Stimulated activated CD8-positive, alpha-beta memory T cell treated with anti-CD3 and anti-CD28 coated beads, Interleukin-7, amount 100 ng/mL, for 1 hour (primary cell): ENCODE results near the gene PRDX2.
A peak's percentile ranks its signal among the peaks of the same experiment; 100 is the strongest.
"Not testable (repeated sequence)": the region's sequence is repeated elsewhere in the genome, so short reads cannot be mapped to it uniquely, and the experiment has no call there.

Experiments used
- DNase-seq, 2 donors: peaks; one replicate each; pipeline ENCODE4 v3.0.0-alpha.2; 2020; ENCODE audit warnings: low read depth in 2 of 2

The PRDX2 gene

DNA sequence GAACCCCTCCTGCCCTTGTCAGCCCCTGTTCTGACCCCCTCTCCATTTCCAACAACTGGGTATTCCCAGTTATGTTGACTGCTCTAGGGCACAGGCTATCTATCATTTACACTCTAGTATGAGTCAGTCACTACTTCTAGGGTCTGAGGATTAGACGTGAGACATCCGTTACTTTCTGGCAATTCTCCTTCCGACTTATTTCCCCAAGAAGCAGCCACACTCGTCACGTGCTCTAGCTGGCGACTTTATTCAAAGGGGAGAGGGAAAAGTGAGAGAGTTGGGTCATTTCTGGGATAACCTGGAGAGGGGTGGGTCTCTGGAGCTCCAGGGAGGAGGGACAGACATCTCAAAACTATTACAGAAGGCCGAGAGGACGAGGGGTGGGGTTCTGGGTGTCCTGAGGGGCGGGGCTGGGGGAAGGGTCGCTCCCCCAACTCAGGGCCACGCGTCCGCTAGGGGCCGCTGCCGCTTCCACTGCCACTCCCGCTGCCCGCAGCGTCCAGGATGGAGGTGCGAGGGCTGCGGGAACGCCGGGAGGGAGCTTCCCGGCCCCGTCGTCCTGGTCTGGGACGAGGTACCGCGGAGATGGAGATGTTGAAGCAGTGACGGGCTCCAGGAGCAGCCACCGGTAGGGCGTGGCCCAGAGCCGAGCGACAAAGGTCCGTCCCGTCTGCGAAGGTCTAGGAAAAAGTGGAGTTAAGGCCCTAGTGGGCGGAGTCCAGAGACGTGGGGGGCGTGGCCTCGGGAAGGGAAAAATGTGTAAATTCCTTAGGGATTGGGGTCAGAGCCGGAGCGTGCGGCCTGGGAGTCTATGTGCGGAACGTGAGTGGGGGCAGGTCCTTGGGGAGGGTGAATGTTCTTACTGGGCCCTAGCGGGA is 23.9 kb upstream of the PRDX2 start:
- no peak for DNase-seq

DNA sequence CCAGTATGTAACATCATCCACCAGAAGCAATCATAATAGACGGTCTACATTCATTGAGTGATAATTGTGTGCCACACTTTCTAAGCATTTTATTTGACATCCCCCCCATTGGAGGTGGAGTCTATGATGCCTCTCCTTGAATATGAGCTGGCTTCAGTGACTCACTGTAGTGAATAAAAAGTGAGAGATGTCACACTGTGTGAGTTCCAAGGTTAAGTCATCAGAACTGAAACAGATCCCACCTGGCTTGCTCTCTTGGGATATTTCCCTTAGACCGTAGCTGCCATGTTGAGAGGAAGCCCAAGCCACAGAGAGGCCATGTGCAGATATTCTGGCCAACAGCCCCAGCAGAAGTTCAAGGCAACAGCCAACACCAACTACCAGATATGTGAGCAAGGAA is 20.2 kb upstream of the PRDX2 start:
- no peak for DNase-seq

- not testable (repeated sequence) for DNase-seq
These were observed 16.2 kb upstream of the PRDX2 start for GRCh38 chr19:12817810-12818209.

DNA sequence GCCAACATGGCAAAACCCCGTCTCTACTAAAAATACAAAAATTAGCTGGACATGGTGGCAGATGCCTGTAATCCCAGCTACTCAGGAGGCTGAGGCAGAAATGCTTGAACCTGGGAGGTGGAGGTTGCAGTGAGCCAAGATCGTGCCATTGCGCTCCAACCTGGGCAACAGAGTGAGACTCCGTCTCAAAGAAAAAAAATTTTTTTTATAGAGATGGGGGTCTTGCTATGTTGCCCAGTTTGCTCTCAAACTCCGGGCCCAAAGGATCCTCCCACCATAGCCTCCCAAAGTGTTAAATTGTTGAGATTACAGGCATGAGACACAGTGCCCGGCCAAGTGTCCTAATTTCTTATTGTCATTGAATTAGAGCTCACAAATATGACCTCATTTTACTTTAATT is 15.6 kb upstream of the PRDX2 start:
- not testable (repeated sequence) for DNase-seq

DNA sequence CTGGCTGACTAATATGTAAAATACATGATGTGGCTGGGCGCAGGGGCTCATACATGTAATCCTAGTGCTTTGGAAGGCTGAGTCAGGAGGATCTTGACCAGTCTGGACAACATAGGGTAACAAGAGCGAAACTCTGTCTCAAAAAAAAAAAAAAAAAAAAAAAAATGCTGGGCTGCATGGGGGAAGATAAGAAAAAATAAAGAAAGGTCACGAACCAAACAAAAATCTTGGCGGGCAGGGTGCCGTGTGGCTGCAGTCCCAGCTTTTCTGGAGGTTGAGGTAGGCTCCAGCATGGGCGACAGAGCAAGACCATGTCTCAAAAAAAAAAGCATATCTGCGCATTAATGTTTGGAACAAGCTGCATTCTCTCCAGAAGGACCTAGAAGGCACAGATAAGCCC is 13.5 kb upstream of the PRDX2 start:
- DNase-seq: no peak

GRCh38 chr19:12806242-12807081 is 4.9 kb upstream of the PRDX2 start, which contains the start of gene RNASEH2A:
Gene RNASEH2A, plus strand, starts transcription at chr19:12806584. Its CDS starts 90 bp downstream, at chr19:12806674.
- DNase-seq: peak; percentile 70 to 72

GRCh38 chr19:12804051-12804450 is 2.5 kb upstream of the PRDX2 start:
- DNase-seq: no peak

- no peak for DNase-seq
These were observed 887 bp upstream of the PRDX2 start for GRCh38 chr19:12802267-12803106.

DNA sequence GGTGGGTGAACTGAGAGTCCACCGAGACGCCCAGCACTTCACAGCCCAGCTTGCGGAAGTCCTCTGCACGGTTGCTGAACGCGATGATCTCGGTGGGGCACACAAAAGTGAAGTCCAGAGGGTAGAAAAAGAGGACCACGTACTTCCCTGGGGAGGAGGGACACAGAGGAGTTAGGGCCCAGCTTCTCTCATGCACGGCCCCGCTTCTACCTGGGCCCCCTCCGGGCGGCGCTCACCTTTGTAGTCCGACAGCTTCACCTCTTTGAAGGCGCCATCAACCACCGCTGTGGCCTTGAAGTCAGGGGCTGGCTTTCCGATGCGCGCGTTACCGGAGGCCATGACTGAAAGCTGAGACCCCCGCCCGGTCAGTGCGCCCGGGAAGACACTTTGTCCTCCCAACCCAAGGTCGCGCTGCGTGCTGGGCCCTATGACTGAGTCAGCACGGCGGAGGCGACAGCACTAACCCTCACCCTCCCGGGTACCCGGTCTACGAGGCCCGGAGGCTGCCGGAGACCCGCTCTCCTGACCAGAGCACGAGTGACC is 606 bp downstream of the PRDX2 start:
- no peak for DNase-seq

- DNase-seq: no peak
These were observed 1.2 kb downstream of the PRDX2 start for GRCh38 chr19:12800466-12800770.

GRCh38 chr19:12799742-12800465 is 1.7 kb downstream of the PRDX2 start:
- no peak for DNase-seq

DNA sequence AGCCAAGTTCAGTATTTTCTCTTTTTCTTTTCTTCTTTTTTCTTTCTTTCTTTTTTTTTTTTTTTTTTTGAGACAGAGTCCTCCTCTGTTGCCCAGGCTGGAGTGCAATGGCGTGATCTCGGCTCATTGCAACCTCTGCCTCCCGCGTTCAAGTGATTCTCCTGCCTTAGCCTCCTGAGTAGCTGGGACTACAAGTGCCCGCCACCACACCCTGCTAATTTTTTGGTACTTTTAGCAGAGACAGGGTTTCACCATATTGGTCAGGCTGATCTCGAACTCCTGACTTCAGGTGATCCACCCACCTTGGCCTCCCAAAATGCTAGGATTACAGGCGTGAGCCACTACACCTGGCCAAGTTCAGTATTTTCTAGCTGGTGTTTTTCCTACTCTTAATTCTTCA is 4.0 kb downstream of the PRDX2 start:
- DNase-seq: not testable (repeated sequence)

- DNase-seq: no peak
These were observed 4.4 kb downstream of the PRDX2 start for GRCh38 chr19:12797141-12797587.

- DNase-seq: peak in 1 of 2 donors; percentile 58
These were observed 5.2 kb downstream of the PRDX2 start for GRCh38 chr19:12796146-12797071.

DNA sequence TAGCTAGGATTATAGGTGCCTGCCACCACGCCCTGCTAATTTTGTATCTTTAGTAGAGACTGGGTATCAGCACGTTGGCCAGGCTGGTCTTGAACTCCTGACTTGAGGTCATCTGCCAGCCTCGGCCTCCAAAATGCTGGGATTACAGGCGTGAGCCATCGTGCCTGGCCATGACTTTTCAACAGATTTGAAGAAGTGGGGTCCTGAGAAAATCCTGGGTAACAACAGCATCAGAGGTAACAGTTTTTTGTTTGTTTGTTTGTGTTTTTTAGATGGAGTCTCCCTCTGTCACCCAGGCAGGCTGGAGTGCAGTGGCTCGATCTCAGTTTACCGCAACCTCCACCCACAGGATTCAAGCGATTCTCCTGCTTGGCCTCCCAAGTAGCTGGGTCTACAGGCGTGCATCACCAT is 6.6 kb downstream of the PRDX2 start:
- DNase-seq: no peak

GRCh38 chr19:12794196-12794941 is 7.2 kb downstream of the PRDX2 start:
- no peak for DNase-seq

GRCh38 chr19:12793290-12794195 is 8.1 kb downstream of the PRDX2 start:
- peak; percentile 85 to 91 for DNase-seq

DNA sequence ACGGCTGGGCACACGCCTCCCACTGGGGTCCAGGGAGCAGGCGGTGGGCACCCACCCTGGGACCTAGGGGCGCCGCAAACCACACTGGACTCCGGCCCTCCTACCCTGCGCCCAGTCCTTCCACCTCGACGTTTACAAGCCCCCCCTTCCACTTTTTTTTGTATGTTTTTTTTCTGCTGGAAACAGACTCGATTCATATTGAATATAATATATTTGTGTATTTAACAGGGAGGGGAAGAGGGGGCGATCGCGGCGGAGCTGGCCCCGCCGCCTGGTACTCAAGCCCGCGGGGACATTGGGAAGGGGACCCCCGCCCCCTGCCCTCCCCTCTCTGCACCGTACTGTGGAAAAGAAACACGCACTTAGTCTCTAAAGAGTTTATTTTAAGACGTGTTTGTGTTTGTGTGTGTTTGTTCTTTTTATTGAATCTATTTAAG is 8.7 kb downstream of the PRDX2 start:
- DNase-seq: no peak
